ENCODE results near the gene NDUFA11.

- TF ChIP-seq CTCF (CRISPR knock-in tag; IDR thresholded peaks at IDR 0.05) = no peak
- TF ChIP-seq HDAC2 (CRISPR knock-in tag; IDR thresholded peaks at IDR 0.05) = no peak
- no peak for TF ChIP-seq HIC2 (CRISPR knock-in tag; IDR thresholded peaks at IDR 0.05; ENCODE audit: low read depth)
- no peak for TF ChIP-seq YY1 (IDR thresholded peaks at IDR 0.05; ENCODE audit: insufficient read depth, insufficient replicate concordance, low read depth, low read length)
- no peak for TF ChIP-seq FOXA3 (CRISPR knock-in tag; IDR thresholded peaks at IDR 0.05)
- TF ChIP-seq KLF16 (CRISPR knock-in tag; IDR thresholded peaks at IDR 0.05) = no peak
- no peak for TF ChIP-seq ZNF766 (CRISPR knock-in tag; IDR thresholded peaks at IDR 0.05; ENCODE audit: borderline replicate concordance)
- no peak for TF ChIP-seq RXRA (CRISPR knock-in tag; IDR thresholded peaks at IDR 0.05)
Observed at GRCh38 chr19:5932146-5932545, 28.6 kb upstream of the NDUFA11 start.
